ENCODE data around the gene TMEM191B.
"Not testable (repeated sequence)": the region's sequence is repeated elsewhere in the genome, so short reads cannot be mapped to it uniquely, and the experiment has no call there.

TMEM191B gene

DNA sequence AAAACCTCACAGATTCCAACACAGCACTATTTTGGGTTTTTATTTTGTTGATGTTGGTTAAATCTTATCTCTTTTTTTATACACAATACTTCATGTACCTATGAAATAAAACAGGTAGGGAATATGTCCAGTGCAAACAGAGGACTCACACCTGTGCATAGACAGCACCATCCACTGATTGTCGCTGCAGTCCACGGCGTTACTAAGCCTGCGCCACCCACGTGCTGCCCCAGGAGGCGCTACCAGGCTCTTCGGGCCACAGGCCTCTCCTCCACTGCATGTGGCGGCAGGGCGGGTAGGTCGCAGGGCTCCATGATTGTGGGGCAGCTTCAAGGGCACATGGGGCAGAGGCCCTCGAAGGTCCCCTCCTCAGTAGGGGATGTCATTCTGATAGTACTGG lies 6.0 kb downstream of the TMEM191B start:
- H3K4me3 ChIP-seq (ENCODE audit: extremely low read depth, insufficient read depth, low read length, poor library complexity, severe bottlenecking); H3K4me1 ChIP-seq (ENCODE audit: control insufficient read depth, insufficient read depth, low read length, poor library complexity, severe bottlenecking); H3K9me3 ChIP-seq (ENCODE audit: control insufficient read depth, low read length); H3K36me3 ChIP-seq (ENCODE audit: control insufficient read depth, insufficient read depth, low read length); H3K27ac ChIP-seq (ENCODE audit: low read depth, low read length, severe bottlenecking): not testable (repeated sequence)
- no CpG with 5 or more reads among the region's 11 CpGs for WGBS, 2 experiments (ENCODE audit: insufficient coverage in 2 of 2)

DNA sequence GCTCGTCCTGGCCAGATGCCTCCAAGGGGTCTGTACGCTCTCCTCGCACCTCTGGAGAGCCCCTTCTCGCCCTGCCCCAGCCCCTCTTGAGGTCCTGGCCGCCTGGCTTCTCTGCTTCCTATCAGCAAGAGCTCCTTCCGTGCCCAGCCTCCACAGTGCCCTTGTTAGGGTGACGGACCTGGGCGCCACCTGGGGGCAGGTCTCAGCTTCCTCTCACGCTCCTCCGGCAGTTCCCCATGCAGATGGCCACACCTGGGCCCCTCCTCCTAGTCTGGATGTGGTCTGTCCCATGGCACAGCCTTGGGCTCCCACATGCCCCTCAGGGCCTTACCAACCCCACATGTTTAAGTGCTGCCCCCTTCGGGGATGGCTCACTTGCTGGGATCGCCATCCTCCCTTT lies 6.7 kb downstream of the TMEM191B start:
- no CpG with 5 or more reads among the region's 12 CpGs for WGBS, 2 experiments (ENCODE audit: insufficient coverage in 2 of 2)
- not testable (repeated sequence) for H3K27ac ChIP-seq (ENCODE audit: low read depth, low read length, severe bottlenecking); H3K4me3 ChIP-seq (ENCODE audit: extremely low read depth, insufficient read depth, low read length, poor library complexity, severe bottlenecking); H3K36me3 ChIP-seq (ENCODE audit: control insufficient read depth, insufficient read depth, low read length); H3K9me3 ChIP-seq (ENCODE audit: control insufficient read depth, low read length); H3K4me1 ChIP-seq (ENCODE audit: control insufficient read depth, insufficient read depth, low read length, poor library complexity, severe bottlenecking)

DNA sequence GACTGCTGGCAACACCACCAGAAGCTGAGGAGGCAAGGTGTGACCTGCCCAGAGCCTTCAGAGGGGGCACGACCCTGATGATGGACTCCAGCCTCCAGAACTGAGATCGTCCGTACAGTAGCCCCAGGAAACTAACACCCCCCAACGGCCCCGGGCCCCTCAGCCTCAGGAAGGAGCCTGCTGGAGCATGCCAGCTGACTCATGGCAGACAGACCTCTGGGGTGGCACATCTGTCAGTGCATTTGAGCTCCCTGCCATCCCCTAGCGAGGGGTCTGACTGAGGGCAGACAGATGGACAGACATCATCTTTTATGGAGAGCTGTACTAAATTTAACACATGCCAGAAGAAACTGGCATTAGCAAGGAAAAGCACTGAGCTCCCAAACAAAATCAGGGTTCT lies 12.4 kb downstream of the TMEM191B start:
- H3K9me3 ChIP-seq (ENCODE audit: control insufficient read depth, low read length); H3K36me3 ChIP-seq (ENCODE audit: control insufficient read depth, insufficient read depth, low read length); H3K4me1 ChIP-seq (ENCODE audit: control insufficient read depth, insufficient read depth, low read length, poor library complexity, severe bottlenecking); H3K27ac ChIP-seq (ENCODE audit: low read depth, low read length, severe bottlenecking); H3K4me3 ChIP-seq (ENCODE audit: extremely low read depth, insufficient read depth, low read length, poor library complexity, severe bottlenecking): not testable (repeated sequence)
- no CpG with 5 or more reads among the region's 6 CpGs for WGBS, 2 experiments (ENCODE audit: insufficient coverage in 2 of 2)

DNA sequence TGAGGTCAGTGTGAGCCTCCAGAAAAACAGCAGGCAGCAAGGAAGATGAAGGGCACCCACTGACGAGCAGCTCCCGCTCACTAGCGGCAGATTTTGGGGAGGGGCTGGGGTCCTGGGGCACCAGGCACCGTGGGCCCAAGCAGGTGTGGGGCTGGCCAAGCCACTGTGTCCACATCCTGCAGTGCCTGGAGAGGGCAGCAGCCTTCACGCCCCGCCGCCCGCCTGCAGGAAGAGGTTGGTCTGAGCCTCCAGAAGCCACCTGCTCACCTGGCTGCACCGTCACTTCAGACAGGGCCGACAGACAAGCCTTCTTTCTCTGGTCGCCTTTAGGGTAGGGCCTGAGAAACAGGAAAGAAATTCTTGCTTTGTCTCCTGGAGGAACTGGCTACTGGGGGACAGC lies 15.8 kb downstream of the TMEM191B start:
- not testable (repeated sequence) for H3K4me3 ChIP-seq (ENCODE audit: extremely low read depth, insufficient read depth, low read length, poor library complexity, severe bottlenecking); H3K4me1 ChIP-seq (ENCODE audit: control insufficient read depth, insufficient read depth, low read length, poor library complexity, severe bottlenecking); H3K36me3 ChIP-seq (ENCODE audit: control insufficient read depth, insufficient read depth, low read length); H3K27ac ChIP-seq (ENCODE audit: low read depth, low read length, severe bottlenecking); H3K9me3 ChIP-seq (ENCODE audit: control insufficient read depth, low read length)
- no CpG with 5 or more reads among the region's 11 CpGs for WGBS, 2 experiments (ENCODE audit: insufficient coverage in 2 of 2)

DNA sequence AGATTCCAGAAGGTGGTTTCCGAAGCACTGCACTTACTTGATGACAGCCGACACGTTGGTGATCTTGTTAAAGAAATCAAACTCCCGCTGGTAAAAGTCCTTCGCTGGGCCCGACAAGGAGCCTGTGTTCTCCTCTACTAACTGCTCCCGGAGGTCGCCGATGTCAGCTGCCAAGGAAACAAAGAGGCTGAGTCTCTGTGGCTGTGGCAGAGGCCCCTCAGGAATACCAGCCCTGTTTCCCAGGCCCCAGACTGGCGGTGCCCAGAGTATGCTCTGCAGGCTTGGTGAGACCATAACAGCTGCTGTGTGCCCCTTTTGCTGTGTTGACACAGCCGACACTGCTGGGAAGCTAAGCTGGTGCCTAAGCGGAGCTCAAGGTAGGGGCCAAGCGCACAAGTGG lies 17.0 kb downstream of the TMEM191B start:
- H3K27ac ChIP-seq (ENCODE audit: low read depth, low read length, severe bottlenecking); H3K4me1 ChIP-seq (ENCODE audit: control insufficient read depth, insufficient read depth, low read length, poor library complexity, severe bottlenecking); H3K4me3 ChIP-seq (ENCODE audit: extremely low read depth, insufficient read depth, low read length, poor library complexity, severe bottlenecking); H3K9me3 ChIP-seq (ENCODE audit: control insufficient read depth, low read length); H3K36me3 ChIP-seq (ENCODE audit: control insufficient read depth, insufficient read depth, low read length): not testable (repeated sequence)
- no CpG with 5 or more reads among the region's 13 CpGs for WGBS, 2 experiments (ENCODE audit: insufficient coverage in 2 of 2)

DNA sequence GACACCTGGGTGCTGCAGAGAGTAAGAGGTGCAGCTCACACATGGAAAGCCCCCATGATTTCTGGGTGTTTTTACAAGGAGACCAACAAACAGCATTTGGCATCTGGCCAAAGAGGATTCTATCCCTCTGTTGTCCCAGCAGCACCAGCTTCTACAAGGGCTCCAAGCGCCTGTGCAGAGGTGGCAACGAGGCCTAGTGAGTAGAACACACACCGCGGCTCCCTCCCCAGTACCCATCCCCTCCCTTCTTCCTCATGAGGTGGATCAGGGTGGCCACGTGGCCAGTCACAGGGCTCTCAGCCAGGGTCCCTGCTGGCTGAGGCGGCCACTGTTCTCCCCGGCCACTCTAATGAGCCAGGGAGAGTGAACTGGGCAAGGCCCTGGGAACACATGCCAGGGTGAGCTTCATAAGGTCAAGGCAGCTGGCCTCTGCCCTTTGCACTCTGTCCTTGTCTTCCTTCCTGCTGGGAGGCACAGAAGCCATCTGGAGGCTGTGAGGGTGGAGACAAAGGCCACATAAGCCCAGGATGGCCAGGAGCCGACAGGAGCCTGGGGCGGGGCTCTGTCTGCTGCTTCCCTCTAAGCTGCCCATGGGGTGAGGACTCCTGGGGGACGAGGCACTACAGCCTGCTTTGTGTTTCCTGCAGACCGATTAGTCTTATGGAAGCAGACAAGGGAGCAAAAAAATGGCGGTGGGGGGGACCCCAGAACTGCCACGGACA lies 22.0 kb downstream of the TMEM191B start:
- H3K4me3 ChIP-seq (ENCODE audit: extremely low read depth, insufficient read depth, low read length, poor library complexity, severe bottlenecking); H3K9me3 ChIP-seq (ENCODE audit: control insufficient read depth, low read length); H3K36me3 ChIP-seq (ENCODE audit: control insufficient read depth, insufficient read depth, low read length); H3K4me1 ChIP-seq (ENCODE audit: control insufficient read depth, insufficient read depth, low read length, poor library complexity, severe bottlenecking); H3K27ac ChIP-seq (ENCODE audit: low read depth, low read length, severe bottlenecking): not testable (repeated sequence)
- WGBS, 2 experiments (ENCODE audit: insufficient coverage in 2 of 2), result no CpG with 5 or more reads among the region's 13 CpGs

DNA sequence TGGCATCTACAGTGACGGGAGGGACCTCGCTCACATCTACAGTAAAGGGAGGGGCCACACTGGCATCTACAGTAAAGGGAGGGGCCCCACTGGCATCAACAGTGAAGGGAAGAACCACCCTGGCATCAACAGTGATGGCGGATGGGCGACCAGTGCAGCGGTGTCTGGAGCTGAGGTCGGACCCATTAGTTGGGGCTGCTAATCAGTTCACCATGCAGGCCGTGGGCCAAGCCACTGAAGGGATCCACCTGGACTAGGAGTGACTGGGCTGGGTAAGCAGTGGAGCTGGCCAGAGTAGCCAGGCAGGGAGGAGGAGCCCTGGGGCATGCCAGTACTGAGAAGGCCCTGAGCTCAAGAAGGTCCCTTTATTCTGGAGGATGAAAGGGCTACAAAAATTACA lies 23.4 kb downstream of the TMEM191B start:
- not testable (repeated sequence) for H3K9me3 ChIP-seq (ENCODE audit: control insufficient read depth, low read length); H3K36me3 ChIP-seq (ENCODE audit: control insufficient read depth, insufficient read depth, low read length); H3K4me3 ChIP-seq (ENCODE audit: extremely low read depth, insufficient read depth, low read length, poor library complexity, severe bottlenecking); H3K4me1 ChIP-seq (ENCODE audit: control insufficient read depth, insufficient read depth, low read length, poor library complexity, severe bottlenecking); H3K27ac ChIP-seq (ENCODE audit: low read depth, low read length, severe bottlenecking)
- no CpG with 5 or more reads among the region's 7 CpGs for WGBS, 2 experiments (ENCODE audit: insufficient coverage in 2 of 2)

DNA sequence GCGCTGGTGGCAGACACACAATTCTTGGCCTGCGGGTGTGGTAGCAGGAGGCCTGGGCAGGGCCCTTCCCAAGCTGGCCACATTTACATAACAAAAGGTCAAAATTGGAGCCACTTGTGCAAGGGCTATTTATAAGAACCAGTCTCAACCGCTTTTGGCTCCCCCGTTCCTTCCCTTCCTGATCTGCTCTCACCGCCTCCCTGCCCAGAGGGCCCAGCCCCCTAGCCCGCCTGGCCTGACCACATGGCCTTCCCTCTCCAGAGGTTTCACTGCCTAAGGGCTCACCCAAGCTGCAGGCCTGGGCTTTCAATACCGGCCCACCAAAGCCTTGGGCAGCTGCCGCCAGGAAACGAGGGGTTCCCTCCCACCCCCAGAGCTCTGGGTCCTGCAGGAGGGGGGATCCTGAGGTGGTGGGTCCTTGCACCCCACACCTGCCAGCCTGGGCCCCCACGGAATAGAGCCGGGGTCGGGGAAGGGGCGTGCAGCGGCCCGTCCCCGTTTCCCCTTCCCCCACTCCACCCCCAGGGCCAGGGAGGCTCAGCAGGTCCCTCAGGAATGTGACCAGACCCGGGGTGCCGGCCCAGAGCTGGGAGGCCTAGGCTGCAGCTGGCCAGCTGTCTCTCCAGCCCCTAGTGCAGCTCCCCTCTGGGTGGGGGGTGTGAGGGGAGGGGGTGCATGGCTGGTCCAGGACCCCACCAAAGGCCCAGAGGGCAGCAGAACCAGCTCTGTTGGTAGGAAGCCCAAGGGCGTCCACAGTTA lies 25.4 kb downstream of the TMEM191B start:
- not testable (repeated sequence) for H3K27ac ChIP-seq (ENCODE audit: low read depth, low read length, severe bottlenecking); H3K4me3 ChIP-seq (ENCODE audit: extremely low read depth, insufficient read depth, low read length, poor library complexity, severe bottlenecking); H3K9me3 ChIP-seq (ENCODE audit: control insufficient read depth, low read length); H3K36me3 ChIP-seq (ENCODE audit: control insufficient read depth, insufficient read depth, low read length); H3K4me1 ChIP-seq (ENCODE audit: control insufficient read depth, insufficient read depth, low read length, poor library complexity, severe bottlenecking)
- WGBS, 2 experiments (ENCODE audit: insufficient coverage in 2 of 2), result no CpG with 5 or more reads among the region's 19 CpGs

DNA sequence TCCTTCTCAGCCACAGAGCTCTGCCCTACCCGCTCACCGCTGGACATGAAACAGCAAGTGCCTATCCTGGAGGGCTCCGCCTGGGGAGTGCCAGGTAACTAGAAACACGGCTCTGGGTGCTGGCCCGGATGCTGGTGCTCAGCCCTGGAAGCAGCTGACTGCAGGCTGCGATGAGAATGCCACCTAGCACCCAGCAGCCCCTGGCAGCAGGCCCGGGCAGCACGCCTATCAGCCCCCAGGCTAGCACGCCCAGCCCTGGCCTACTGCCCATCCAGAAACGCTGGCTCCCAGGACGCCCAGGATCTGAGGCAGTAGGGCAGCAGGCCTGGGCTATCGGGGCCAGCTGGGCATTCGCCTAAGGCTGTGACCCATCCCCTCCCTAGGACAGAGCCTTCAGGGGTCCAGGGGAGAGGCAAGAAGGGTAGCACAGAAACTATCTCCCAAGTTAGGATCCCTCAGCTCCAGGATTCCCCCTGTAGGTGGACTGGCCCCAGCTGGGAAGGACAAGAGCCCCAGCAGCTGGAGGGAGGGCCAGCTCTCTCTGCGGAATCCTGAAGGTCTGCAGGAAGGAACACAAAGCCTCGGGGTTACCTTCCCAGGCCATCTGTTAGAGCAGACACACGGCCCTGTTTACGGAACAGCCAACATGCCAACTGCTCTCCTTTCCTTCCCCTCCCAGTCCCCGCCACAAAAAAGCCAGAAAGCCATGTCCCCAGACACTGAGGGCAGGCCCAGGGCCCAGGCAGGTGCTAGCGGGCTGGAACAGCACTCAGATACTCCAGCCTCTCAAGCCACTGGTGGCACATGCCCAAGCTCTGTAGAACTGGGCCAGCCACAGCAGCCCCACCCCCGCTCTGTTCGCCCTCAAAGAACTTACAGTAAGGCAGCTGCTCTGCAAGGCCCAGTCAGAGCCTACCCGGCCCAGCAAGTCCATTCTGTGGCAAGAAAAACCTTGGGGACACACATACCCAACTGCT lies 27.0 kb downstream of the TMEM191B start:
- H3K36me3 ChIP-seq (ENCODE audit: control insufficient read depth, insufficient read depth, low read length); H3K4me3 ChIP-seq (ENCODE audit: extremely low read depth, insufficient read depth, low read length, poor library complexity, severe bottlenecking); H3K27ac ChIP-seq (ENCODE audit: low read depth, low read length, severe bottlenecking); H3K4me1 ChIP-seq (ENCODE audit: control insufficient read depth, insufficient read depth, low read length, poor library complexity, severe bottlenecking); H3K9me3 ChIP-seq (ENCODE audit: control insufficient read depth, low read length): not testable (repeated sequence)
- WGBS, 2 experiments (ENCODE audit: insufficient coverage in 2 of 2), result no CpG with 5 or more reads among the region's 22 CpGs

DNA sequence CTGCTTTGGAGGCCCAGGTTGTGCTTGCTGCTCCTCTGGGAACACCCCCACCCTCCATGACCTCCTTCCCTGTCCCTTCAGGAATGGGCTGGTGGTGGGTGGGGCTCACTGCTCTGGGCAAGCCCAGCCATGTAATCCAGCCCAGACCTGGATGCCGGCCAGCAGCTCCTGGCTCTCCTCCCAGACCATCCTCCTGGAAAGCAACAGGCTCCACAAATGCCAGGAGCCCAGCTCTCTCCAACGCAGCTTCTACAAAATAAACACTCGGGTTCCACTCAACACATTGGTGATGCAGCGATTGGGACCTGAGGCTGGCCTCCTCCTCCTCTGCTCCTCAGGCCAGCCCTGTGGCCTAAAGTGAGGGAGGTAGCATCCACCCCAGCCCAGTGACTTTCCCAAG lies 30.9 kb downstream of the TMEM191B start:
- not testable (repeated sequence) for H3K4me3 ChIP-seq (ENCODE audit: extremely low read depth, insufficient read depth, low read length, poor library complexity, severe bottlenecking); H3K4me1 ChIP-seq (ENCODE audit: control insufficient read depth, insufficient read depth, low read length, poor library complexity, severe bottlenecking); H3K36me3 ChIP-seq (ENCODE audit: control insufficient read depth, insufficient read depth, low read length); H3K9me3 ChIP-seq (ENCODE audit: control insufficient read depth, low read length); H3K27ac ChIP-seq (ENCODE audit: low read depth, low read length, severe bottlenecking)
- no CpG with 5 or more reads among the region's 4 CpGs for WGBS, 2 experiments (ENCODE audit: insufficient coverage in 2 of 2)

All from mesodermal cell (in vitro differentiated cells).